ENCODE results near the gene THADA.
"Not testable (repeated sequence)": the region's sequence is repeated elsewhere in the genome, so short reads cannot be mapped to it uniquely, and the experiment has no call there.

The THADA gene

GRCh38 chr2:43537137-43537536 is 58.7 kb downstream of the THADA start:
- no peak for DNase-seq

GRCh38 chr2:43534569-43534968 is 61.3 kb downstream of the THADA start:
- DNase-seq: no peak

- DNase-seq: not testable (repeated sequence)
Observed at GRCh38 chr2:43532572-43532971, 63.3 kb downstream of the THADA start.

GRCh38 chr2:43531251-43531650 is 64.6 kb downstream of the THADA start:
- DNase-seq: no peak

- no peak for DNase-seq
Observed at GRCh38 chr2:43526994-43527393, 68.8 kb downstream of the THADA start.

- DNase-seq: no peak
Observed at GRCh38 chr2:43525506-43525905, 70.3 kb downstream of the THADA start.

GRCh38 chr2:43524177-43524965 is 71.5 kb downstream of the THADA start:
- no peak for DNase-seq

GRCh38 chr2:43522177-43522576 is 73.7 kb downstream of the THADA start:
- no peak for DNase-seq

- no peak for DNase-seq
Observed at GRCh38 chr2:43521568-43521967, 74.3 kb downstream of the THADA start.

- no peak for DNase-seq
Observed at GRCh38 chr2:43520919-43521318, 74.9 kb downstream of the THADA start.

GRCh38 chr2:43519643-43520221 is 76.1 kb downstream of the THADA start:
- DNase-seq: no peak

- DNase-seq: no peak
Observed at GRCh38 chr2:43518718-43519117, 77.1 kb downstream of the THADA start.

GRCh38 chr2:43518181-43518580 is 77.7 kb downstream of the THADA start:
- DNase-seq: no peak

GRCh38 chr2:43515807-43516497 is 79.9 kb downstream of the THADA start:
- DNase-seq: no peak

- DNase-seq: no peak
Observed at GRCh38 chr2:43515248-43515647, 80.6 kb downstream of the THADA start.

- no peak for DNase-seq
Observed at GRCh38 chr2:43513796-43514195, 82.0 kb downstream of the THADA start.

- no peak for DNase-seq
Observed at GRCh38 chr2:43513216-43513615, 82.6 kb downstream of the THADA start.

- DNase-seq: no peak
Observed at GRCh38 chr2:43511199-43511598, 84.6 kb downstream of the THADA start.

GRCh38 chr2:43509886-43510285 is 86.0 kb downstream of the THADA start:
- DNase-seq: no peak

- DNase-seq: no peak
Observed at GRCh38 chr2:43508209-43508608, 87.6 kb downstream of the THADA start.

- DNase-seq: no peak
Observed at GRCh38 chr2:43507137-43507536, 88.7 kb downstream of the THADA start.

- no peak for DNase-seq
Observed at GRCh38 chr2:43495727-43496126, 100.1 kb downstream of the THADA start.

- no peak for DNase-seq
Observed at GRCh38 chr2:43493954-43494353, 101.9 kb downstream of the THADA start.

- DNase-seq: no peak
Observed at GRCh38 chr2:43491065-43491639, 104.7 kb downstream of the THADA start.
